Spleen (tissue), 11 donors: ENCODE results near the gene B4GALT6. TPM values are rescaled to one million over a fixed set of nuclear protein-coding genes. Genes with fewer than 3 reads are reported as not detected.

Experiments
- DNase-seq: peaks from one replicate; pipeline ENCODE4 v3.0.0-alpha.2; 2020
- H3K27ac ChIP-seq, 8 donors: fragments of 200-600 bp; sonication (generic) in 7 of 8; 1 replicate in 4 of 8; 2 replicates in 4 of 8; pipeline versions ENCODE4 v1.5.0 to v1.8.0; 2016 to 2021; ENCODE audit warnings: inconsistent platforms in 4 of 8, mild to moderate bottlenecking in 4 of 8, moderate library complexity in 1 of 8
- H3K27me3 ChIP-seq, 7 donors: fragments of 200-600 bp; sonication (generic) in 6 of 7; replicated peaks in 1 of 7; 1 replicate in 4 of 7; 2 replicates in 3 of 7; pipeline versions ENCODE4 v1.5.0 to v1.8.0; 2016 to 2021; ENCODE audit warnings: inconsistent platforms in 3 of 7, mild to moderate bottlenecking in 1 of 7
- H3K36me3 ChIP-seq, 6 donors: fragments of 200-600 bp; sonication (generic) in 5 of 6; 1 replicate in 4 of 6; 2 replicates in 2 of 6; pipeline versions ENCODE4 v1.5.0 to v1.8.0; 2016 to 2021; ENCODE audit warnings: inconsistent platforms in 2 of 6
- H3K4me1 ChIP-seq, 6 donors: fragments of 200-600 bp; sonication (generic) in 5 of 6; 1 replicate in 3 of 6; 2 replicates in 3 of 6; pipeline versions ENCODE4 v1.5.0 to v1.8.0; 2016 to 2021; ENCODE audit warnings: inconsistent platforms in 3 of 6
- H3K4me3 ChIP-seq, 8 donors: fragments of 200-600 bp; sonication (generic) in 7 of 8; 1 replicate in 4 of 8; 2 replicates in 4 of 8; pipeline versions ENCODE4 v1.5.0 to v1.8.0; 2016 to 2021; ENCODE audit warnings: inconsistent platforms in 4 of 8, mild to moderate bottlenecking in 4 of 8, moderate library complexity in 2 of 8
- H3K9me3 ChIP-seq, 8 donors: fragments of 200-600 bp; sonication (generic) in 7 of 8; 1 replicate in 4 of 8; 2 replicates in 4 of 8; pipeline versions ENCODE4 v1.5.0 to v1.8.0; 2016 to 2021; ENCODE audit warnings: inconsistent platforms in 4 of 8
- CTCF ChIP-seq, 11 experiments: fragments of 200-600 bp in 7 of 11; fragments of 450-650 bp in 4 of 11; sonication (generic) in 4 of 11; IDR thresholded peaks in 8 of 11; conservative IDR thresholded peaks in 3 of 11; 1 replicate in 7 of 11; 2 replicates in 4 of 11; pipeline versions ENCODE4 v1.4.0 to v1.8.0; 2016 to 2021; ENCODE audit warnings: antibody characterized with exemption in 11 of 11, inconsistent platforms in 4 of 11, mild to moderate bottlenecking in 1 of 11
- POLR2A ChIP-seq, 3 donors: fragments of 450-650 bp; IDR thresholded peaks; one replicate each; pipeline ENCODE4 v1.5.1; 2017; ENCODE audit warnings: antibody characterized with exemption in 3 of 3, mild to moderate bottlenecking in 1 of 3
- POLR2AphosphoS5 ChIP-seq, 3 donors: sonication (generic); formaldehyde crosslinking; IDR thresholded peaks; one replicate each; pipeline ENCODE4 v1.5.1; 2017; ENCODE audit warnings: antibody characterized with exemption in 3 of 3
- WGBS, 5 donors: extraction: QIAGEN DNeasy Blood & Tissue Kit in 3 of 5; methylation state at CpG; one replicate each; pipeline versions ENCODE4 v1.1.5 to v1.1.7; 2013 to 2018; 5-methylcytosine and 5-hydroxymethylcytosine counted together
- intact Hi-C: fragments of 100-400 bp; cut with DNase I; formaldehyde crosslinking; loops from one replicate; pipeline ENCODE4 v1.15.0; 2023; ENCODE audit warnings: low total_unique reads
- polyA plus RNA-seq, 3 donors: library from polyadenylated mRNA; stranded (reverse); fragments of 200-250 nt; gene quantifications; one replicate each; pipeline ENCODE4 v1.2.1, GENCODE V29; 2013
- total RNA-seq, 7 donors: library from RNA; depleted of rRNA in 3 of 7; stranded (reverse); fragments of >200 nt in 3 of 7; fragmentation: NEBNext Ultra II Directional in 4 of 7; extraction: Animal tissue kit (Norgen Biotek cat#: 25700) in 4 of 7; gene quantifications; one replicate each; pipeline versions ENCODE4 v1.1.0 to v1.2.1, GENCODE V29; 2016 to 2021
- donor health status: healthy with polysubstance abuse.
- donor health status: DM: no; HTN: no; CAD: no; lungs with moderate emphysema.
- donor health status: DM: no; HTN: no; CAD: no.
- donor health status: Bipolar disorder and iron deficiency.
- donor health status: healthy.
- donor health status: DM: no; HTN: no; CAD: no.
- donor health status: DM: yes; HTN: yes; CAD: no.

B4GALT6 gene
- total and polyA plus RNA-seq, 10 donors: 0.42 to 9.1 (median 3.7) TPM

- Histone ChIP-seq H3K27me3 (no peaks in the 10 kb centered on the region), H3K27ac (no peak overlapping the region), H3K9me3 (no peaks in the 10 kb centered on the region), H3K36me3 (no peaks in the 10 kb centered on the region), H3K4me3 (no peak overlapping the region), H3K4me1 (peaks cover 0 to 11% (median 3%) of the 10 kb centered on the region in 6 donors)
- intact Hi-C loops: no loop called here
- no peak for TF ChIP-seq CTCF (IDR thresholded peaks at IDR 0.05 in 8 of 11, conservative IDR thresholded peaks at IDR 0.05 in 3 of 11)
- TF ChIP-seq POLR2AphosphoS5 (IDR thresholded peaks at IDR 0.05): no peak
- TF ChIP-seq POLR2A (IDR thresholded peaks at IDR 0.05): no peak
- DNase-seq: no peak
- WGBS, 5 donors: 88 to 100% (median 94%) methylated on average over 1 of the region's 1 CpG
Observed at GRCh38 chr18:31671951-31672350, 12.4 kb downstream of the B4GALT6 start.

GRCh38 chr18:31669541-31669940 is 14.8 kb downstream of the B4GALT6 start:
- H3K27ac ChIP-seq: no peak overlapping the region
- no peak for TF ChIP-seq POLR2AphosphoS5 (IDR thresholded peaks at IDR 0.05)
- TF ChIP-seq CTCF (IDR thresholded peaks at IDR 0.05 in 8 of 11, conservative IDR thresholded peaks at IDR 0.05 in 3 of 11): no peak
- TF ChIP-seq POLR2A (IDR thresholded peaks at IDR 0.05): no peak
- intact Hi-C loops: no loop called here
- DNase-seq: no peak
- peaks cover 0 to 11% (median 3%) of the 10 kb centered on the region in 6 donors for H3K4me1 ChIP-seq
- H3K36me3 ChIP-seq: no peaks in the 10 kb centered on the region
- no peak overlapping the region for H3K4me3 ChIP-seq
- no peaks in the 10 kb centered on the region for H3K27me3 ChIP-seq
- no peaks in the 10 kb centered on the region for H3K9me3 ChIP-seq
- 88 to 95% (median 90%) methylated on average over 2 of the region's 2 CpGs for WGBS, 5 donors

- H3K4me3 ChIP-seq: no peak overlapping the region
- intact Hi-C loops: no loop called here
- H3K27ac ChIP-seq: no peak overlapping the region
- H3K27me3 ChIP-seq: no peaks in the 10 kb centered on the region
- TF ChIP-seq CTCF (IDR thresholded peaks at IDR 0.05 in 8 of 11, conservative IDR thresholded peaks at IDR 0.05 in 3 of 11): no peak
- no peak for TF ChIP-seq POLR2AphosphoS5 (IDR thresholded peaks at IDR 0.05)
- no peak for TF ChIP-seq POLR2A (IDR thresholded peaks at IDR 0.05)
- 71 to 95% (median 83%) methylated on average over 1 of the region's 1 CpG for WGBS, 5 donors
- no peak for DNase-seq
- no peaks in the 10 kb centered on the region for H3K36me3 ChIP-seq
- H3K9me3 ChIP-seq: no peaks in the 10 kb centered on the region
- H3K4me1 ChIP-seq: no peaks in the 10 kb centered on the region
Observed at GRCh38 chr18:31667185-31667584, 17.2 kb downstream of the B4GALT6 start.

GRCh38 chr18:31666055-31666454 is 18.3 kb downstream of the B4GALT6 start:
- 79 to 87% (median 84%) methylated on average over 5 of the region's 5 CpGs for WGBS, 5 donors
- TF ChIP-seq POLR2A (IDR thresholded peaks at IDR 0.05) (no peak), POLR2AphosphoS5 (IDR thresholded peaks at IDR 0.05) (no peak), CTCF (IDR thresholded peaks at IDR 0.05 in 8 of 11, conservative IDR thresholded peaks at IDR 0.05 in 3 of 11) (no peak)
- Histone ChIP-seq H3K4me3 (no peak overlapping the region), H3K27me3 (no peaks in the 10 kb centered on the region), H3K9me3 (no peaks in the 10 kb centered on the region), H3K36me3 (no peaks in the 10 kb centered on the region), H3K4me1 (no peaks in the 10 kb centered on the region), H3K27ac (no peak overlapping the region)
- DNase-seq: no peak
- intact Hi-C loops: no loop called here
